OCI-M2 (cell line): ENCODE data around the gene TFB1M.
"Not testable (repeated sequence)": the region's sequence is repeated elsewhere in the genome, so short reads cannot be mapped to it uniquely, and the experiment has no call there.

ENCODE experiments used
- DNase-seq: peaks from one replicate; lab custom pipeline; 2025; ENCODE audit not compliant: unreplicated experiment; lab: John Stamatoyannopoulos, UW

The TFB1M gene

GRCh38 chr6:155303361-155303870 is 10.9 kb downstream of the TFB1M start:
- no peak for DNase-seq

- DNase-seq, result no peak
These were observed 12.4 kb downstream of the TFB1M start for GRCh38 chr6:155301867-155302266.

- no peak for DNase-seq
These were observed 16.6 kb downstream of the TFB1M start for GRCh38 chr6:155297669-155298068.

- no peak for DNase-seq
These were observed 21.6 kb downstream of the TFB1M start for GRCh38 chr6:155292711-155293110.

- no peak for DNase-seq
These were observed 23.0 kb downstream of the TFB1M start for GRCh38 chr6:155291291-155291690.

GRCh38 chr6:155290491-155290890 is 23.8 kb downstream of the TFB1M start:
- DNase-seq, result no peak

GRCh38 chr6:155287762-155288161 is 26.5 kb downstream of the TFB1M start:
- no peak for DNase-seq

- no peak for DNase-seq
These were observed 29.5 kb downstream of the TFB1M start for GRCh38 chr6:155284775-155285174.

- no peak for DNase-seq
These were observed 35.8 kb downstream of the TFB1M start for GRCh38 chr6:155278319-155279049.

GRCh38 chr6:155276638-155277037 is 37.6 kb downstream of the TFB1M start:
- DNase-seq, result no peak

- DNase-seq, result no peak
These were observed 38.3 kb downstream of the TFB1M start for GRCh38 chr6:155275808-155276480.

GRCh38 chr6:155274533-155274932 is 39.8 kb downstream of the TFB1M start:
- no peak for DNase-seq

- DNase-seq, result no peak
These were observed 40.2 kb downstream of the TFB1M start for GRCh38 chr6:155274106-155274505.

- no peak for DNase-seq
These were observed 40.9 kb downstream of the TFB1M start for GRCh38 chr6:155273431-155273830.

- DNase-seq, result no peak
These were observed 41.7 kb downstream of the TFB1M start for GRCh38 chr6:155272353-155273232.

- DNase-seq, result no peak
These were observed 43.1 kb downstream of the TFB1M start for GRCh38 chr6:155271145-155271544.

- DNase-seq, result no peak
These were observed 43.7 kb downstream of the TFB1M start for GRCh38 chr6:155270561-155271091.

GRCh38 chr6:155269765-155270164 is 44.5 kb downstream of the TFB1M start:
- no peak for DNase-seq

- not testable (repeated sequence) for DNase-seq
These were observed 46.0 kb downstream of the TFB1M start for GRCh38 chr6:155268088-155268867.

- no peak for DNase-seq
These were observed 46.9 kb downstream of the TFB1M start for GRCh38 chr6:155267411-155267810.
